GM23338 (cell line): ENCODE results near the gene MYO19. TPM values are rescaled to one million over a fixed set of nuclear protein-coding genes. Genes with fewer than 3 reads are reported as not detected.

Experiments used
- ATAC-seq: fragments of 200-7000 bp; cut with Tn5 transposase; 3 replicates; pipeline ENCODE4 v1.9.1; 2020
- DNase-seq: peaks from one replicate; pipeline ENCODE4 v3.0.0-alpha.2; 2015; ENCODE audit warnings: low spot score
- H2AFZ ChIP-seq: fragments of 200-600 bp; sonication (generic); 2 replicates; pipeline ENCODE4 v1.8.0; 2016; ENCODE audit warnings: antibody characterized with exemption, mild to moderate bottlenecking, moderate library complexity
- H3F3A ChIP-seq: fragments of 200-600 bp; sonication (generic); replicated peaks from 2 replicates; pipeline ENCODE4 v1.8.0; 2017; ENCODE audit warnings: antibody characterized with exemption, mixed run types, low read depth
- H3K27ac ChIP-seq: fragments of 200-600 bp; sonication (generic); 2 replicates; pipeline ENCODE4 v1.6.1; 2016; ENCODE audit warnings: low read depth
- H3K27me3 ChIP-seq: fragments of 200-600 bp; sonication (generic); 2 replicates; pipeline ENCODE4 v1.8.0; 2016; ENCODE audit warnings: mild to moderate bottlenecking, mixed run types, moderate library complexity; ENCODE audit not compliant: insufficient read depth
- H3K36me3 ChIP-seq: fragments of 200-600 bp; sonication (generic); 2 replicates; pipeline ENCODE4 v1.8.0; 2016; ENCODE audit warnings: mild to moderate bottlenecking; ENCODE audit not compliant: insufficient read depth
- H3K4me1 ChIP-seq: fragments of 200-600 bp; sonication (generic); 2 replicates; pipeline ENCODE4 v1.8.0; 2016; ENCODE audit warnings: mild to moderate bottlenecking, moderate library complexity; ENCODE audit not compliant: insufficient read depth
- H3K4me2 ChIP-seq: fragments of 200-600 bp; sonication (generic); 2 replicates; pipeline ENCODE4 v1.7.1; 2017; ENCODE audit warnings: mixed run types
- H3K4me3 ChIP-seq: fragments of 200-600 bp; sonication (generic); 2 replicates; pipeline ENCODE4 v1.6.1; 2016; ENCODE audit warnings: mixed run types
- H3K79me2 ChIP-seq: fragments of 200-600 bp; sonication (generic); replicated peaks from 2 replicates; pipeline ENCODE4 v1.8.0; 2017; ENCODE audit warnings: mild to moderate bottlenecking; ENCODE audit not compliant: insufficient read depth
- H3K9me2 ChIP-seq: fragments of 200-600 bp; sonication (generic); 2 replicates; pipeline ENCODE4 v1.8.0; 2017; ENCODE audit not compliant: insufficient read depth
- H4K20me1 ChIP-seq: fragments of 200-600 bp; sonication (generic); replicated peaks from 2 replicates; pipeline ENCODE4 v1.8.0; 2017; ENCODE audit warnings: mild to moderate bottlenecking; ENCODE audit not compliant: insufficient read depth
- H3K27ac Mint-ChIP-seq: 2 replicates; pipeline ENCODE4 v1.8.0; 2020; ENCODE audit warnings: inconsistent platforms, mild to moderate bottlenecking, moderate library complexity, mixed read lengths
- H3K27me3 Mint-ChIP-seq: 3 replicates; pipeline ENCODE4 v1.8.0; 2022; ENCODE audit warnings: low read depth, mild to moderate bottlenecking, moderate library complexity, mixed read lengths, inconsistent platforms; ENCODE audit not compliant: insufficient read depth, poor library complexity
- H3K36me3 Mint-ChIP-seq: 3 replicates; pipeline ENCODE4 v1.8.0; 2021; ENCODE audit warnings: low read depth, mild to moderate bottlenecking, inconsistent platforms, moderate library complexity, mixed read lengths
- H3K4me1 Mint-ChIP-seq: 3 replicates; pipeline ENCODE4 v1.8.0; 2020; ENCODE audit warnings: mild to moderate bottlenecking, inconsistent platforms, mixed read lengths
- H3K4me3 Mint-ChIP-seq: 3 replicates; pipeline ENCODE4 v1.8.0; 2021; ENCODE audit warnings: moderate library complexity, mild to moderate bottlenecking, inconsistent platforms, mixed read lengths
- H3K9me3 Mint-ChIP-seq: 3 replicates; pipeline ENCODE4 v1.8.0; 2020; ENCODE audit warnings: moderate library complexity, mild to moderate bottlenecking, inconsistent platforms, mixed read lengths
- CREB1 ChIP-seq: fragments of 250-450 bp; sonication (Bioruptor Pico); IDR thresholded peaks from 2 replicates; pipeline ENCODE4 v1.5.0; 2020; ENCODE audit warnings: low read depth, mild to moderate bottlenecking, moderate library complexity
- CTCF ChIP-seq, 2 experiments: fragments of 200-600 bp in 1 of 2; sonication (generic) in 1 of 2; conservative IDR thresholded peaks; 2 replicates each; pipeline versions ENCODE4 v1.5.1 to v1.6.1; 2016 to 2017; ENCODE audit warnings: antibody characterized with exemption in 2 of 2, low read depth in 2 of 2, mild to moderate bottlenecking in 2 of 2, moderate library complexity in 1 of 2
- ETS1 ChIP-seq: IDR thresholded peaks from 2 replicates; pipeline ENCODE4 v1.6.1; 2016; ENCODE audit warnings: antibody characterized with exemption
- EZH2 ChIP-seq: fragments of 200-600 bp; sonication (generic); IDR thresholded peaks from one replicate; pipeline ENCODE4 v1.8.0; 2017; ENCODE audit warnings: antibody characterized with exemption, mild to moderate bottlenecking, low read depth; ENCODE audit not compliant: unreplicated experiment
- EZH2phosphoT487 ChIP-seq: fragments of 200-600 bp; sonication (generic); IDR thresholded peaks from one replicate; pipeline ENCODE4 v1.8.1; 2018; ENCODE audit warnings: antibody characterized with exemption; ENCODE audit not compliant: unreplicated experiment
- JUNB ChIP-seq: IDR thresholded peaks from one replicate; pipeline ENCODE4 v1.6.1; 2016; ENCODE audit warnings: antibody characterized with exemption; ENCODE audit not compliant: unreplicated experiment
- NANOG ChIP-seq: IDR thresholded peaks from 2 replicates; pipeline ENCODE4 v1.6.1; 2016; ENCODE audit warnings: antibody characterized with exemption, borderline replicate concordance
- POLR2AphosphoS5 ChIP-seq: IDR thresholded peaks from 2 replicates; pipeline ENCODE4 v1.6.1; 2016; ENCODE audit warnings: antibody characterized with exemption, low read depth
- REST ChIP-seq: IDR thresholded peaks from one replicate; pipeline ENCODE4 v1.6.1; 2018; ENCODE audit warnings: antibody characterized with exemption; ENCODE audit not compliant: unreplicated experiment
- STAT1 ChIP-seq: IDR thresholded peaks from one replicate; pipeline ENCODE4 v1.6.1; 2016; ENCODE audit warnings: antibody characterized with exemption; ENCODE audit not compliant: unreplicated experiment
- ZNF114 ChIP-seq: fragments of 250-450 bp; sonication (Bioruptor Pico); IDR thresholded peaks from 2 replicates; pipeline ENCODE4 v1.5.0; 2020; ENCODE audit warnings: mild to moderate bottlenecking, moderate library complexity
- ZNF331 ChIP-seq: fragments of 250-450 bp; sonication (Bioruptor Pico); IDR thresholded peaks from 2 replicates; pipeline ENCODE4 v1.5.0; 2020; ENCODE audit warnings: low read depth, mild to moderate bottlenecking, moderate library complexity
- ZNF462 ChIP-seq: fragments of 250-450 bp; sonication (Bioruptor Pico); IDR thresholded peaks from 2 replicates; pipeline ENCODE4 v1.5.0; 2020; ENCODE audit warnings: mild to moderate bottlenecking, moderate library complexity
- polyA plus RNA-seq: library from polyadenylated mRNA; unstranded; fragments of >200 nt; fragmentation: Nextera tagmentation; extraction: Ambion mirVana; gene quantifications from 2 replicates; pipeline ENCODE4 v1.2.1, GENCODE V29; 2016
- total RNA-seq: library from RNA; depleted of rRNA; stranded (reverse); fragments of >200 nt; shearing (Covaris generic); gene quantifications from 2 replicates; pipeline ENCODE4 v1.2.3, GENCODE V29; 2014

MYO19 gene
- total and polyA plus RNA-seq, 2 experiments from 2014 or later = 37.9 to 150 TPM

- no peaks in the 10 kb centered on the region for H3F3A ChIP-seq
- H3K9me3 Mint-ChIP-seq = no peaks in the 10 kb centered on the region
- H3K27me3 Mint-ChIP-seq = peaks cover 12% of the 10 kb centered on the region
- H3K36me3 Mint-ChIP-seq = peaks cover 94% of the 10 kb centered on the region
- peaks cover 4% of the 10 kb centered on the region for H4K20me1 ChIP-seq
- DNase-seq = no peak
- no peak overlapping the region for H3K4me2 ChIP-seq
- H3K9me2 ChIP-seq = no peaks in the 10 kb centered on the region
- H3K27ac ChIP-seq = no peak overlapping the region
- no peaks in the 10 kb centered on the region for H3K79me2 ChIP-seq
- H3K4me3 ChIP-seq = no peak overlapping the region
- no peaks in the 10 kb centered on the region for H3K4me1 Mint-ChIP-seq
- no peak overlapping the region for H2AFZ ChIP-seq
- no peak overlapping the region for H3K27ac Mint-ChIP-seq
- ATAC-seq = no peak
- peaks cover 11% of the 10 kb centered on the region; the same call in 1 of the 2 replicates for H3K36me3 ChIP-seq
- H3K4me1 ChIP-seq = no peaks in the 10 kb centered on the region
- H3K27me3 ChIP-seq = no peaks in the 10 kb centered on the region
- no peak overlapping the region for H3K4me3 Mint-ChIP-seq
- no peak for TF ChIP-seq ETS1
- TF ChIP-seq POLR2AphosphoS5 = no peak
- no peak for TF ChIP-seq ZNF462
- TF ChIP-seq NANOG = no peak
- TF ChIP-seq CTCF (conservative IDR thresholded peaks at IDR 0.05; ENCODE audit: low read depth in 2 of 2) = no peak
- no peak for TF ChIP-seq REST
- no peak for TF ChIP-seq ZNF331
- no peak for TF ChIP-seq EZH2phosphoT487
- no peak for TF ChIP-seq JUNB
- no peak for TF ChIP-seq STAT1
- no peak for TF ChIP-seq CREB1 (CRISPR knock-in tag)
- no peak for TF ChIP-seq EZH2
- no peak for TF ChIP-seq ZNF114
Measured at GRCh38 chr17:36507266-36507665, 27.4 kb downstream of the MYO19 start.
